Measurements from ENCODE around the gene PHYHD1.

GRCh38 chr9:128987805-128988204 is 67.0 kb downstream of the PHYHD1 start:
- no peak for TF ChIP-seq CTCF (IDR thresholded peaks at IDR 0.05)
- peak in 1 of 2 donors; percentile 24 for TF ChIP-seq POLR2AphosphoS5 (IDR thresholded peaks at IDR 0.05; ENCODE audit: insufficient read depth in 1 of 2, low read depth in 1 of 2)
- no peak for TF ChIP-seq POLR2A (IDR thresholded peaks at IDR 0.05)
